LoVo (cell line): Measurements from ENCODE around the gene MACF1.

Source experiments
- DNase-seq: peaks from one replicate; pipeline ENCODE4 v3.0.0-alpha.2; 2016; ENCODE audit warnings: low spot score

The MACF1 gene

DNA sequence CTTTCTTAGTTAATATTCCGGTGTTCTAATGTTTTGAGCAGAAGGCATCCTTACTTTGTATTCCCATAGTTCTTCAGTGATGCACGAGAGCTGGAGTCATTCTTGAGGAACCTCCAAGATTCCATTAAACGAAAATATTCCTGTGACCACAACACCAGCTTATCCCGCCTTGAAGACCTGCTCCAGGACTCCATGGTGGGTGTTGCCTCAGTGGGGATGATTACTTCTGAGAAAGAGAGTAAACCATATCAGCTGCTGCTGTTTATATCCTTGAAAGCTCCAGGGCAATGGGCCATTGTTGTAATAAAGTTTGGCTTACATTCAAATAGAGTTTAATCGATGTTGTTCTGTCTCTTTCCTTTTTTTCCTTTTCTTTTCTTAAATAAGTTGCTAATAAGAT, 93.1 kb downstream of the MACF1 start:
- DNase-seq, result no peak

- no peak for DNase-seq
Measured at GRCh38 chr1:39301606-39302005, 97.1 kb downstream of the MACF1 start.

GRCh38 chr1:39305555-39305954, 101.1 kb downstream of the MACF1 start:
- no peak for DNase-seq

- no peak for DNase-seq
Measured at GRCh38 chr1:39310015-39310414, 105.5 kb downstream of the MACF1 start.

GRCh38 chr1:39310691-39311090, 106.2 kb downstream of the MACF1 start:
- DNase-seq, result no peak

DNA sequence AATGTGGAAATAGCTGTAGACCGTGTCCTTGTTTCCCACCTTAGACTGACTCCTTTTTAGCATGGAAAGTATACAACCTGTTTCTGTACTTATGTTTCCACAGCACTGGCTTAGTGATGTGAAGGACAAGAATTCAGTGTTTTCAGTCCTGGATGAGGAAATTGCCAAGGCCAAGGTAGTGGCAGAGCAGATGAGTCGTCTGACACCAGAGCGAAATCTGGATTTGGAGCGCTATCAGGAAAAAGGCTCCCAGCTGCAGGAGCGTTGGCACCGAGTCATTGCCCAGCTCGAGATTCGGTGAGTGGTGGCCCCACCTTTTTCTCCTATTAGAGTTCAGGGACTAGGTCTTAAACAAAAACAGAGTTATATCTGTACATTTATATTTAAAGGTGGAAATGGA, 112.6 kb downstream of the MACF1 start:
- no peak for DNase-seq

- DNase-seq, result no peak
Measured at GRCh38 chr1:39317910-39318633, 113.6 kb downstream of the MACF1 start.

GRCh38 chr1:39321979-39322378, 117.5 kb downstream of the MACF1 start:
- no peak for DNase-seq

GRCh38 chr1:39322431-39322830, 117.9 kb downstream of the MACF1 start:
- DNase-seq, result no peak

DNA sequence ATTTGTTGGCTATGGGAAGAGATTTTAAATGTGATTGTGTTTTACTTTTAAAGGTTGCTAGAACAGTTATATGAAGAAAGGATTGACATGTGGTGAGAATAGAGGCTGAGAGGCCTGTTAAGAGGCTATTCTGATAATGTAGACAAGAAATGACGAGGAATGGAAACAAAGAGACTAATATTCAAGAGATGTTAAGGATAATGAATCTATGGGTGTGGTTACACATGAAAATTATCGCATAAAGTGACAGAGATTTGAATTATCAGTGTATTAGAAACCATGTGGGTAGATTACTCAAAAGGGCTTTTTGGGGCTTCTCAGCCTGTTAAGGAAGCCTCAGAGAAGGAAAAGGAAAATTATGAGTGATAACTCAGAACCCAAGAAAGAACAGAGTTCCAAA, 120.4 kb downstream of the MACF1 start:
- no peak for DNase-seq

- DNase-seq, result no peak
Measured at GRCh38 chr1:39326836-39327235, 122.3 kb downstream of the MACF1 start.

DNA sequence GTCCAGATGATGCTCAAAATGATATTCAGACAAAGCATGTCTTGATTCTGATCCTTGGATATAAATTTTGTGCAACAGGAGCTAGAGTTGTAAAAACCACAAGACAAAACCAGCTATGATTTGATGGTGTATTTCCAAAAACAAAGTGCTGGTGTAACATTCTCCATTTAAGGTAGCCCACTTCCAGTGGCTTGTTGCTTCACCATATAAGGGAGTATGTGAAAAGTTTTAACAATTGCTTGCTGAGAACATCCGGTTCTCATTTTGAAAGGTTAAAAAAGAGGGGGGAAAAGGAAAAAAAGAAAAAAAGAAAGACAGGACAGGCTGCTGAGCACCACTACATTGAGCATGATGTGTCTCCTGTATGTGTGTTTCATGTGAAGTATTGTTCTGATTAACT, 123.6 kb downstream of the MACF1 start:
- no peak for DNase-seq

DNA sequence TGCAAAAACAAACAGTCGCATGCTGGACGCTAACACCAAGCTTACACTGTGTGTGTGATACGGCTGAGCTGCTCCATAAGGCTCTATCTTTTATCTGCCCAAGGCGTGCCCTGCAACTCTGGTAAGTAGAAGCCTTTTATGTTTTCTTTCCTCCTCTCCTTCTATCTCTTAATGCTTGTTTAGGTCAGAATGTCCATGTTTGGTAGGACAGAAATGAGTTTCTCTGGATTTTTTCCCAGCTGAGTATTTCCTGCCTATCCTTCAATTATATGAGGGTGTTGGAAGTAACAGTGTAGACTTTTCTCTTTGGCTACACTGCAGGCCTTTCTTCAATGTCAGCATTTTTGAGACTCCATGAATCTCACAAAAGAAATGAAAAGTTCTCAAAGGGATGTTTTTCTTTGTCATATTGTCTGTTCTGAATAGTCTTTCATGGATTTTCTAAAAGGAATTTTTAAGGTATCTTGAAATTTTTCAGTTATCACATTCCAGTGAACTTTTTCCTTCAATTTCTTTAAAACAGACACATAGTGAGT, 124.2 kb downstream of the MACF1 start:
- no peak for DNase-seq

DNA sequence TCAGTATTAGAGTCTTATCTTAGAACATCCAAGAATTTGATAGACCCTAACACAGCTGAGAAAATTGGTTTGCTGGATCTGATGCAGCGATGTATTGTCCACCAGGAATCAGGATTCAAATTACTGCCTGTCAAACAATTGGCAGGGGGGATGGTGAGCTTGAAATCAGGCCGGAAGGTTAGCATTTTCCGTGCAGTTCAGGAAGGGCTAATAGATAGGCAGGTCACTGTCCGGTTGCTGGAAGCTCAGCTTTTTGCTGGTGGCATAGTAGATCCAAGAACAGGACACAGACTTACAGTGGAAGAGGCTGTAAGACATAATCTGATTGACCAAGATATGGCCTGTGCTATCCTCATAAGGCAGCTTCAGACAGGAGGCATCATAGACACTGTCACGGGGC, 127.2 kb downstream of the MACF1 start:
- DNase-seq, result no peak

GRCh38 chr1:39332291-39332690, 127.8 kb downstream of the MACF1 start:
- no peak for DNase-seq

GRCh38 chr1:39332828-39333227, 128.3 kb downstream of the MACF1 start:
- DNase-seq, result no peak

- no peak for DNase-seq
Measured at GRCh38 chr1:39333296-39333695, 128.8 kb downstream of the MACF1 start.

DNA sequence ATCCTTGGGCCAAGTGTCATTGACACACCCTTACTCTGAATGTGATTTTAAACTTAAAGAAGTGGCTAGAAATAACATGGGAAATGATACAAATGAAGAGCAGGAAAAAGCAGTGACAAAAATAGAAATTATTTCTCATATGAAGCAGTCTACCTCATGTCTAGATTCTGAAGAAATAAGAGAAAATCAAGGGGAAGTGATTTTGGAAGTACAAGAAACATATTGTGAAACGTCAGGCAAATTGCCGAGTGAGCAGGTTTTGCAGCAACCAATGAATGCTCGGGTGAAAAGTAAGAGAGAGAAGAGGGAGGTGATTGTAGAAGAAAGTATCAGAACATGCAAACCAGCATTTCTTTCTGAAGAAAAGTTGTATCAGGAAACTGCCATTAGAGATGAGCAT, 130.7 kb downstream of the MACF1 start:
- DNase-seq, result no peak

GRCh38 chr1:39337067-39337466, 132.6 kb downstream of the MACF1 start:
- DNase-seq, result no peak

GRCh38 chr1:39342776-39343175, 138.3 kb downstream of the MACF1 start:
- DNase-seq, result no peak

DNA sequence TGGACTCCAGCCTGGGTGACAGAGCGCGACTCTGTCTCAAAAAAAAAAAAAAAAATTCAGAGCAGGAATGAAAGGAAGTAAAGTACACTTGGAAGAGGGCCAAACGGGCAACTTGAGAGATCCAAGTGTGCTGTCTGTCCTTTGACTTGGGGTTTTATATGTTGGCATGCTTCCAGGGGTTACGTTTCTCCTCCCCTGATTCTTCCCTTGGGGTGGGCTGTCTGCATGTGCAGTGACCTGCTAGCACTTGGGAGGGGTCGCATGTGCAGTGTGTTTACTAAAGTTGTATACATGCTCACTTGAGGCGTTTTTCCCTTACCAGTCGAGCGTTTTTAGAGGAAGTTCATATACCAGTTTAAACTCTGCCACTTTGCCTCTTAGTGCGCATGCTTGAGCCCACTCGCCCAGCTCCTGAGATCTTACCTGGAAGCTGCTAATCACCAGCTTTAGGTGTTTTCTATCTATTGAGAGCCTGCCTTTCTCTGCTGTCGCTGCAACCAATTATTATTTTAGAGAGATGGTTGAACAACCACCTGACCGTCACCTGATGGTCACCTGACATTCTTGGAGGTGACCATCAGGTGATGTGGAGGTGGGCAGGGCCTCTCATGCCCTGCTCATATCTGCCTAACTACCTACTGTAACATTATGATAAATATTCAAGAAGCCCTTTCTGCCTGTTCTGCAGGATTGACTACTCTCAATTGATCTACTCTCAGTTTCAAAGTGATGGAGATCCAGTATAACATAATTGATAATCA, 140.1 kb downstream of the MACF1 start:
- no peak for DNase-seq

- DNase-seq, result no peak
Measured at GRCh38 chr1:39346872-39347271, 142.4 kb downstream of the MACF1 start.

DNA sequence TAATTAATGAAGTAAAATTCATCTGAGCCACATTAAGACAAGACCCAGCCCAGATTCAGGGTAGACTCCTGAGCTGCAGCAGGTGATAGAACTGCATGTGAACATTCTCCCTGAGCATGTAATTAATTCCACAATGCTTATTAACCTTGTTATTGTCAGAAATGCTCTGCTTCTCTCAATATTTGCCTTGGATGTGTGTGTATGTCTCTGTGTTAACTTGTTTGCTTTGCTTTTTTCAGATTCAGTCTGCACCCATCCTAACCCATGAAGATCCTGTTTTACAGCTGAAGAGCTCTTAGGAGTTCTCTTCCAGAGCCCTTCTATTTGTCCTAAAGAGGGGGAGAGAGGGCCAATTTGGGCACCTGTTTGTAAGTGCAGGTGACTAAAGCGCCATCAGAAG, 143.8 kb downstream of the MACF1 start:
- no peak for DNase-seq

GRCh38 chr1:39352881-39353280, 148.4 kb downstream of the MACF1 start:
- DNase-seq, result no peak
